Cardiac muscle cell (in vitro differentiated cells and primary cell): ENCODE data around the gene VIT. TPM values are rescaled to one million over a fixed set of nuclear protein-coding genes. Genes with fewer than 3 reads are reported as not detected.

Experiments used
- DNase-seq, 2 donors: peaks; one replicate each; pipeline versions ENCODE4 v3.0.0 to v3.0.0-alpha.2; 2010 to 2017; ENCODE audit warnings: low read depth in 1 of 2, low spot score in 1 of 2
- H3K27ac ChIP-seq: fragments of 200-600 bp; sonication (generic); 2 replicates; pipeline ENCODE4 v1.5.1; 2016
- H3K27me3 ChIP-seq: fragments of 200-600 bp; sonication (generic); 2 replicates; pipeline ENCODE4 v1.6.0; 2016; ENCODE audit warnings: control low read depth
- H3K36me3 ChIP-seq: fragments of 200-600 bp; sonication (generic); 2 replicates; pipeline ENCODE4 v1.5.1; 2016; ENCODE audit warnings: control low read depth
- H3K4me1 ChIP-seq: fragments of 200-600 bp; sonication (generic); 2 replicates; pipeline ENCODE4 v1.8.1; 2017; ENCODE audit warnings: low read depth, mild to moderate bottlenecking, mixed run types
- H3K4me3 ChIP-seq: fragments of 200-600 bp; sonication (generic); 2 replicates; pipeline ENCODE4 v1.5.1; 2016; ENCODE audit warnings: mild to moderate bottlenecking
- H3K9me3 ChIP-seq: fragments of 200-600 bp; sonication (generic); 2 replicates; pipeline ENCODE4 v1.5.1; 2017; ENCODE audit warnings: low read depth, mild to moderate bottlenecking, control low read depth
- polyA plus RNA-seq: library from polyadenylated mRNA; unstranded; fragments of >200 nt; fragmentation: Nextera tagmentation; extraction: Ambion mirVana; gene quantifications from 2 replicates; pipeline ENCODE4 v1.2.1, GENCODE V29; 2016
- total RNA-seq: library from RNA; depleted of rRNA; stranded (reverse); fragments of >200 nt; gene quantifications from 2 replicates; pipeline ENCODE4 v1.2.3, GENCODE V29; 2016
- TF ChIP-seq, protein P1 (sequence below): IDR thresholded peaks from 2 replicates; pipeline ENCODE4 v1.5.1; 2012; ENCODE audit warnings: low read depth, mild to moderate bottlenecking, low read length

VIT gene
- total and polyA plus RNA-seq, 2 experiments from 2014 or later: not detected

DNA sequence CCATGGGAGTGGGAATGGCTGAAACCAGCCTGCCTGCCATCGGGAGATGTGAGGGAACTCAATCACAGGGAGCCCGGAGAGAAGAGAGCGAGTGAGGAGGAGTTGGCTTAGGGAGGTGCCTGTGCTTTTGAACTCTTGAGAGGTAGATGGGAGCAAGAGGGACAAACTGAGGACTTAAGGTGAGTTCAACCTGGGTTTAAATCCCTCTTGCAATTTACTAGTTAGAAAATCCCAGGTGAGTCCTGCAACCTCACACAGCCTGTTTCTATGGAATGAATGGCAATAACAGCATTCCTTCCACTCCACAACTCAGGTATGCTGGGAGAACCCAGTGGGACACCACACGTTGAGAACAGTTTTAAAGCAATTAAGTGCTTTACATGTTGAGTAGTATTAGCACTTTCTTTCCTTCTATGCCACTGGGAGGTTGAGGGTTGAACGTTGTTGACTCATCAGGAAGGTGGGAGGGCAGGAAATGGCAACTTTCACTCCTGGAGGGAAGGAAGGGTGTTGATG is 57.3 kb downstream of the VIT start:
- H3K9me3 ChIP-seq: no peaks in the 10 kb centered on the region
- no peaks in the 10 kb centered on the region for H3K4me1 ChIP-seq
- TF ChIP-seq, protein P1, sequence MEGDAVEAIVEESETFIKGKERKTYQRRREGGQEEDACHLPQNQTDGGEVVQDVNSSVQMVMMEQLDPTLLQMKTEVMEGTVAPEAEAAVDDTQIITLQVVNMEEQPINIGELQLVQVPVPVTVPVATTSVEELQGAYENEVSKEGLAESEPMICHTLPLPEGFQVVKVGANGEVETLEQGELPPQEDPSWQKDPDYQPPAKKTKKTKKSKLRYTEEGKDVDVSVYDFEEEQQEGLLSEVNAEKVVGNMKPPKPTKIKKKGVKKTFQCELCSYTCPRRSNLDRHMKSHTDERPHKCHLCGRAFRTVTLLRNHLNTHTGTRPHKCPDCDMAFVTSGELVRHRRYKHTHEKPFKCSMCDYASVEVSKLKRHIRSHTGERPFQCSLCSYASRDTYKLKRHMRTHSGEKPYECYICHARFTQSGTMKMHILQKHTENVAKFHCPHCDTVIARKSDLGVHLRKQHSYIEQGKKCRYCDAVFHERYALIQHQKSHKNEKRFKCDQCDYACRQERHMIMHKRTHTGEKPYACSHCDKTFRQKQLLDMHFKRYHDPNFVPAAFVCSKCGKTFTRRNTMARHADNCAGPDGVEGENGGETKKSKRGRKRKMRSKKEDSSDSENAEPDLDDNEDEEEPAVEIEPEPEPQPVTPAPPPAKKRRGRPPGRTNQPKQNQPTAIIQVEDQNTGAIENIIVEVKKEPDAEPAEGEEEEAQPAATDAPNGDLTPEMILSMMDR: no peak
- no peak overlapping the region for H3K27ac ChIP-seq
- no peak overlapping the region for H3K4me3 ChIP-seq
- peak in 1 of 2 donors; percentile 13 for DNase-seq
- no peaks in the 10 kb centered on the region for H3K27me3 ChIP-seq
- H3K36me3 ChIP-seq: no peaks in the 10 kb centered on the region

DNA sequence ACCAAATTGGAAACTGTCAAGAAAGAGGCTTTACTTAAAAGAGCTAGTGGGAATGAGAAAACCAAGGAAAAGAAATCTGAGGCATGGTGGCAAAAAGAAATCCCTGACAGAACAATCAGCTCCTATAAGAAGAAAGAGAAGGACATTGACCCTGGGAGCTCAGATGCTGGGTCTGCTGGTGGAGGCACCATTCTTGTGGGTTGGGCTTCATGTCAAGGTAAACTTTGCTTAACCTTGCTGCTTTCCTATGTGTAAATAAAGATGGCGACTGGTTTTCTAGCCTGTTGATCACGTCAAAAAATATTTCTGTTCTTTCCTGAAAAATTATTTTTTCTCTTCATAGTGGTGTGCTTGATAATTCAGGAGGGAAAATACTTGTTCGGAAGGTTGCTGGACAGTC is 58.1 kb downstream of the VIT start:
- Histone ChIP-seq H3K27me3 (no peaks in the 10 kb centered on the region), H3K27ac (no peak overlapping the region), H3K36me3 (no peaks in the 10 kb centered on the region), H3K4me1 (no peaks in the 10 kb centered on the region), H3K9me3 (no peaks in the 10 kb centered on the region), H3K4me3 (no peak overlapping the region)
- DNase-seq: no peak
- TF ChIP-seq, protein P1: no peak

DNA sequence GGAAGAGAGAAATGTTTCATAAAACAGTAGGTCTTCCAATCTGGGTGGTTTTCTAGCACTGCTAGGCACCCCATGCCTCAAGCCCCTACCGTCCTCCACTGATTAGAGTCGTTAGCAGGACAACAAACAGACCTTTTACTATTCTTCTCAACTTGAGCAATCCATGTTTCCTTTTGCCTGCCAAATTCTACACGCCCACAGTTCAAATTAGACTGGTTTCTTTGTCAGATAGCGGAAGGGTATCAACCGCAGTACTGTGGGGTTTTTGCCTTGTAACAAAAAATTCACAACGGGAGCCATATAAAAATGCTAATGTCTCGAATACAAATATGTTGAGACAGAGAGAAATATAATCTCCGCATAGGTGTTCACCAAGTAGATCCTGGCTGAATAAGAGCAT is 59.9 kb downstream of the VIT start:
- no peaks in the 10 kb centered on the region for H3K27me3 ChIP-seq
- H3K27ac ChIP-seq: no peak overlapping the region
- H3K4me3 ChIP-seq: no peak overlapping the region
- no peaks in the 10 kb centered on the region for H3K36me3 ChIP-seq
- no peaks in the 10 kb centered on the region for H3K9me3 ChIP-seq
- TF ChIP-seq, protein P1: no peak
- no peaks in the 10 kb centered on the region for H3K4me1 ChIP-seq
- DNase-seq: peak in 1 of 2 donors; percentile 40

DNA sequence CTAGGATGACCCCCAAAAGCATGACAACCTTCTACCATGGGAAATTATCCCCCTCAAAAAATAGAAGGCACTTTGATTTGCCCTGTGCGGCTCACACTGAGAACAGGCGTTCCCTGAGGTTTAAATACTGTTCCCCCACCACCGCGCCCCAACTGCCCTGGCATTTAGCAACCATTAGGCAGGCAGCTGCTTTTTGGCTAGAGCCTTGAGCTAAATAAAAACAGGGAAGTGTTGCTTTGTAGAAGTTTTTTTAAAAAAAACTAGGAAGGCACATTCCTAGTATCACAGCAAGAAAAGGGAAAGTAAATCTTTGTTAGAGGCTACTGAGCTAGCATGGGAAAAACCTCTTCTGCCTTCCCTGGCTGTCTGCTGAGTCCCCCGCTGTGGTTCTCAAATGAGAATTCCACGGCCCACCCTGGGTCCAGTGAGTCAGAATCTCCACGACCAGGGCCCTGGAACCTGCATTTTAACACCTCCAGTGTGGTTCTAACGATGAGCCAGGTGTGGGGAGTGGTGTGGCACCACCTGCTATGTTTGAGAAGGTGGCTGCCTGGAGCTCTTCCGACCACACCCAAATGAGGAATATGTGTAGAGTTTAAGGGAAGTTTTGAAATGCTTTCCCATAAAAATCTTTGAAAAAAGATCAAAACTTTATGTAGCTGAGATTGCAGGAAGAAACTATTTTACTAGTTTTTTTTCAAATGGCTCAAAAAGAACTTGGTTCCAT is 66.4 kb downstream of the VIT start:
- Histone ChIP-seq H3K9me3 (no peaks in the 10 kb centered on the region), H3K27me3 (no peaks in the 10 kb centered on the region), H3K4me1 (no peaks in the 10 kb centered on the region), H3K27ac (no peak overlapping the region), H3K4me3 (no peak overlapping the region), H3K36me3 (no peaks in the 10 kb centered on the region)
- no peak for DNase-seq
- TF ChIP-seq, protein P1: no peak

DNA sequence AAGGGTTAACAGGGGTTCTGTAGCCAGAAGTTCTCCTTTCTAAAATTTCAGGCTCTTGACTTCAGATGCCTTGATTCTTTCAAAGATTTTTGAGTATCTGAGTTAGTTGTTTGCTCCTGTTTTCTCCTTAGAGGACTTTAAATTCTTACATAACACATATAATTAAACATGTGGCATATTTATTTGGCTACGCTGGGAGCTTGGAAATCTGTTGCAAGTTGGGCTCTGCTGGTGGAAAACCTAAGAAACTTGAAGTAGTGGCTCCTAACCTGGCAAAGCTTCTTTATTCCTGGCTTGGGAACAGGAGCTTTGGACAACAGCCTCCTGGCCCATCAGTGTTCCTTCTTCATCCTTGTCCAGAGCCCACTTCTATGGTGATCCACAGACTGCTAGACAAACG is 72.6 kb downstream of the VIT start:
- no peak overlapping the region for H3K27ac ChIP-seq
- no peaks in the 10 kb centered on the region for H3K27me3 ChIP-seq
- H3K9me3 ChIP-seq: no peaks in the 10 kb centered on the region
- no peaks in the 10 kb centered on the region for H3K4me1 ChIP-seq
- DNase-seq: no peak
- TF ChIP-seq, protein P1: no peak
- H3K4me3 ChIP-seq: no peak overlapping the region
- no peaks in the 10 kb centered on the region for H3K36me3 ChIP-seq
